OCI-LY3 (cell line): ENCODE results near the gene UMAD1.

Experiments used
- EZH2phosphoT487 ChIP-seq: fragments of 200-600 bp; shearing (Covaris generic); IDR thresholded peaks from 2 replicates; pipeline ENCODE4 v1.6.1; 2018; ENCODE audit warnings: antibody characterized with exemption, mixed run types, low read depth
- TF ChIP-seq, protein P1 (sequence below): fragments of 200-600, 300-600 bp; sonication (generic); IDR thresholded peaks from 2 replicates; pipeline ENCODE4 v1.5.1; 2014; ENCODE audit warnings: antibody characterized with exemption, low read length, low read depth

DNA sequence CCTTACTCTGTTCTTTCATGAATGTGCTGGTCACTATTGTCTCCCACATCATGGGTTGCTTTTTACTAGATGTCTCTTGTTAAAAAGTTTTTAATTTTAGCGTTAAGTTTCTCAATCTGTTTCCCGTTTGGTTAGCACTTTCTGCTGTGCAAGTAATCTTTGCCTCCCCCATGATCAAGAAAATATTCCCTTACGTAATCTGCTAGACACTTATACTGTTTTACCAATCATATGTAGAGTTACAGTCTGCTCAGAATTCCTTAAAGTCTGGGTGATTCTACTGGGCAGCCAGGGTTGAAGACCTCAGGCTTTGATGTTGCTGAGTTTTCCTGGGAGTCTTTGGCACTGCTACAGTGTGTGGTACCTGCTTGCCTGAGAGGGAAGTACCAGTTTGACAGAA is 116.0 kb downstream of the UMAD1 start:
- TF ChIP-seq, protein P1, sequence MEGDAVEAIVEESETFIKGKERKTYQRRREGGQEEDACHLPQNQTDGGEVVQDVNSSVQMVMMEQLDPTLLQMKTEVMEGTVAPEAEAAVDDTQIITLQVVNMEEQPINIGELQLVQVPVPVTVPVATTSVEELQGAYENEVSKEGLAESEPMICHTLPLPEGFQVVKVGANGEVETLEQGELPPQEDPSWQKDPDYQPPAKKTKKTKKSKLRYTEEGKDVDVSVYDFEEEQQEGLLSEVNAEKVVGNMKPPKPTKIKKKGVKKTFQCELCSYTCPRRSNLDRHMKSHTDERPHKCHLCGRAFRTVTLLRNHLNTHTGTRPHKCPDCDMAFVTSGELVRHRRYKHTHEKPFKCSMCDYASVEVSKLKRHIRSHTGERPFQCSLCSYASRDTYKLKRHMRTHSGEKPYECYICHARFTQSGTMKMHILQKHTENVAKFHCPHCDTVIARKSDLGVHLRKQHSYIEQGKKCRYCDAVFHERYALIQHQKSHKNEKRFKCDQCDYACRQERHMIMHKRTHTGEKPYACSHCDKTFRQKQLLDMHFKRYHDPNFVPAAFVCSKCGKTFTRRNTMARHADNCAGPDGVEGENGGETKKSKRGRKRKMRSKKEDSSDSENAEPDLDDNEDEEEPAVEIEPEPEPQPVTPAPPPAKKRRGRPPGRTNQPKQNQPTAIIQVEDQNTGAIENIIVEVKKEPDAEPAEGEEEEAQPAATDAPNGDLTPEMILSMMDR, result no peak
- no peak for TF ChIP-seq EZH2phosphoT487
